Dendritic cell treated with granulocyte-macrophage colony-stimulating factor and Interleukin-4, amounts not matched to agents 40 ng/mL and 50 ng/mL, for 4 days (primary cell): ENCODE measurements around the gene CRYGD.
"Not testable (repeated sequence)": the region's sequence is repeated elsewhere in the genome, so short reads cannot be mapped to it uniquely, and the experiment has no call there.

Source experiments
- H3K27ac Mint-ChIP-seq: one replicate; pipeline ENCODE4 v1.8.0; 2022; ENCODE audit warnings: mild to moderate bottlenecking, mixed read lengths
- H3K27me3 Mint-ChIP-seq: one replicate; pipeline ENCODE4 v1.8.0; 2022; ENCODE audit warnings: mild to moderate bottlenecking, mixed read lengths
- H3K36me3 Mint-ChIP-seq: one replicate; pipeline ENCODE4 v1.8.0; 2022; ENCODE audit warnings: low read depth, mixed read lengths
- H3K4me1 Mint-ChIP-seq: one replicate; pipeline ENCODE4 v1.8.0; 2022; ENCODE audit warnings: low read depth, mixed read lengths
- H3K4me3 Mint-ChIP-seq: one replicate; pipeline ENCODE4 v1.8.0; 2022; ENCODE audit warnings: mild to moderate bottlenecking, moderate library complexity, mixed read lengths
- H3K9me3 Mint-ChIP-seq: one replicate; pipeline ENCODE4 v1.8.0; 2022; ENCODE audit warnings: mixed read lengths
- intact Hi-C: fragments of 100-400 bp; cut with micrococcal nuclease; formaldehyde crosslinking; loops from one replicate; pipeline ENCODE4 v1.15.0; 2022

The CRYGD gene

GRCh38 chr2:208142240-208142924, 18.1 kb upstream of the CRYGD start:
- Mint-ChIP-seq H3K9me3 (no peaks in the 10 kb centered on the region), H3K4me1 (peaks cover 8% of the 10 kb centered on the region), H3K27me3 (no peaks in the 10 kb centered on the region), H3K4me3 (no peak overlapping the region), H3K27ac (no peak overlapping the region), H3K36me3 (no peaks in the 10 kb centered on the region)
- intact Hi-C loops: no loop called here

GRCh38 chr2:208139447-208139846, 15.1 kb upstream of the CRYGD start:
- H3K4me1 Mint-ChIP-seq: peaks cover under 1% of the 10 kb centered on the region
- H3K36me3 Mint-ChIP-seq: no peaks in the 10 kb centered on the region
- no peaks in the 10 kb centered on the region for H3K27me3 Mint-ChIP-seq
- H3K27ac Mint-ChIP-seq: no peak overlapping the region
- no peaks in the 10 kb centered on the region for H3K9me3 Mint-ChIP-seq
- no peak overlapping the region for H3K4me3 Mint-ChIP-seq
- intact Hi-C loops: no loop called here

- H3K27ac Mint-ChIP-seq, H3K9me3 Mint-ChIP-seq, H3K4me1 Mint-ChIP-seq, H3K27me3 Mint-ChIP-seq, H3K4me3 Mint-ChIP-seq, intact Hi-C loops, H3K36me3 Mint-ChIP-seq: not testable (repeated sequence)
Measured at GRCh38 chr2:208138334-208138733, 14.0 kb upstream of the CRYGD start.

GRCh38 chr2:208136716-208137094, 12.4 kb upstream of the CRYGD start:
- no peaks in the 10 kb centered on the region for H3K9me3 Mint-ChIP-seq
- intact Hi-C loops: no loop called here
- H3K27me3 Mint-ChIP-seq: no peaks in the 10 kb centered on the region
- H3K4me3 Mint-ChIP-seq: no peak overlapping the region
- H3K27ac Mint-ChIP-seq: no peak overlapping the region
- no peaks in the 10 kb centered on the region for H3K36me3 Mint-ChIP-seq
- no peaks in the 10 kb centered on the region for H3K4me1 Mint-ChIP-seq

GRCh38 chr2:208135794-208136715, 11.7 kb upstream of the CRYGD start:
- Mint-ChIP-seq H3K4me1 (no peaks in the 10 kb centered on the region), H3K9me3 (no peaks in the 10 kb centered on the region), H3K4me3 (no peak overlapping the region), H3K27me3 (no peaks in the 10 kb centered on the region), H3K27ac (no peak overlapping the region), H3K36me3 (no peaks in the 10 kb centered on the region)
- intact Hi-C loops: no loop called here

GRCh38 chr2:208134928-208135586, 10.7 kb upstream of the CRYGD start:
- H3K9me3 Mint-ChIP-seq: no peaks in the 10 kb centered on the region
- H3K27me3 Mint-ChIP-seq: no peaks in the 10 kb centered on the region
- no peak overlapping the region for H3K27ac Mint-ChIP-seq
- H3K4me1 Mint-ChIP-seq: no peaks in the 10 kb centered on the region
- H3K4me3 Mint-ChIP-seq: no peak overlapping the region
- H3K36me3 Mint-ChIP-seq: no peaks in the 10 kb centered on the region
- intact Hi-C loops: no loop called here

- H3K4me1 Mint-ChIP-seq: no peaks in the 10 kb centered on the region
- H3K9me3 Mint-ChIP-seq: no peaks in the 10 kb centered on the region
- H3K27me3 Mint-ChIP-seq: peaks cover 3% of the 10 kb centered on the region
- H3K27ac Mint-ChIP-seq: no peak overlapping the region
- H3K4me3 Mint-ChIP-seq: no peak overlapping the region
- intact Hi-C loops: no loop called here
- no peaks in the 10 kb centered on the region for H3K36me3 Mint-ChIP-seq
Measured at GRCh38 chr2:208130712-208131110, 6.4 kb upstream of the CRYGD start.

GRCh38 chr2:208129744-208130711, 5.7 kb upstream of the CRYGD start, which contains the start of gene CRYGC:
CRYGC (minus strand) TSS chr2:208129828; CDS start chr2:208129792, 36 bp downstream.
- no peak within 1 kb of the TSS for H3K4me3 Mint-ChIP-seq

GRCh38 chr2:208128136-208128535, 3.8 kb upstream of the CRYGD start:
- Mint-ChIP-seq H3K36me3 (no peaks in the 10 kb centered on the region), H3K27ac (no peak overlapping the region), H3K4me1 (peaks cover 19% of the 10 kb centered on the region), H3K27me3 (peaks cover 21% of the 10 kb centered on the region), H3K9me3 (no peaks in the 10 kb centered on the region), H3K4me3 (no peak overlapping the region)
- intact Hi-C loops: no loop called here

More at GRCh38 chr2:208129744-208130711, 5.7 kb upstream of the CRYGD start, which contains the start of gene CRYGC:
- Mint-ChIP-seq H3K9me3 (no peaks in the 10 kb centered on the region), H3K27me3 (peaks cover 9% of the 10 kb centered on the region), H3K4me1 (peaks cover 6% of the 10 kb centered on the region), H3K27ac (no peak within 1 kb of the TSS), H3K36me3 (no peaks in the 10 kb centered on the region)
- intact Hi-C loops: no loop called here

- H3K9me3 Mint-ChIP-seq: no peaks in the 10 kb centered on the region
- H3K4me1 Mint-ChIP-seq: peaks cover 19% of the 10 kb centered on the region
- no peaks in the 10 kb centered on the region for H3K36me3 Mint-ChIP-seq
- no peak overlapping the region for H3K27ac Mint-ChIP-seq
- intact Hi-C loops: no loop called here
- peaks cover 21% of the 10 kb centered on the region for H3K27me3 Mint-ChIP-seq
- H3K4me3 Mint-ChIP-seq: no peak overlapping the region
Measured at GRCh38 chr2:208127090-208127489, 2.8 kb upstream of the CRYGD start.

GRCh38 chr2:208125251-208125650, 927 bp upstream of the CRYGD start:
- Mint-ChIP-seq H3K4me1 (peaks cover 19% of the 10 kb centered on the region), H3K27ac (no peak overlapping the region), H3K4me3 (no peak overlapping the region), H3K36me3 (no peaks in the 10 kb centered on the region), H3K27me3 (peaks cover 21% of the 10 kb centered on the region), H3K9me3 (no peaks in the 10 kb centered on the region)
- intact Hi-C loops: no loop called here

GRCh38 chr2:208122248-208122647, 2.1 kb downstream of the CRYGD start:
- no peaks in the 10 kb centered on the region for H3K36me3 Mint-ChIP-seq
- intact Hi-C loops: no loop called here
- H3K27me3 Mint-ChIP-seq: peaks cover 19% of the 10 kb centered on the region
- peaks cover 19% of the 10 kb centered on the region for H3K4me1 Mint-ChIP-seq
- H3K27ac Mint-ChIP-seq: no peak overlapping the region
- H3K4me3 Mint-ChIP-seq: no peak overlapping the region
- no peaks in the 10 kb centered on the region for H3K9me3 Mint-ChIP-seq

- H3K36me3 Mint-ChIP-seq: no peaks in the 10 kb centered on the region
- no peak overlapping the region for H3K4me3 Mint-ChIP-seq
- H3K27ac Mint-ChIP-seq: no peak overlapping the region
- peaks cover 1% of the 10 kb centered on the region for H3K27me3 Mint-ChIP-seq
- intact Hi-C loops: no loop called here
- peaks cover 8% of the 10 kb centered on the region for H3K4me1 Mint-ChIP-seq
- no peaks in the 10 kb centered on the region for H3K9me3 Mint-ChIP-seq
Measured at GRCh38 chr2:208118918-208119317, 5.4 kb downstream of the CRYGD start.
